ENCODE data around the gene AMHR2. TPM values are rescaled to one million over a fixed set of nuclear protein-coding genes. Genes with fewer than 3 reads are reported as not detected.

The AMHR2 gene
- total RNA-seq, 4 donors from 2014 or later = 0.40 TPM; not detected in 3

- H3K4me1 ChIP-seq = peaks cover 32 to 42% of the 10 kb centered on the region in 2 donors
- no peaks in the 10 kb centered on the region for H3K9me3 ChIP-seq
- DNase-seq = peak; percentile 100
- TF ChIP-seq POLR2A (IDR thresholded peaks at IDR 0.05) = peak; percentile 56 to 98
- no peak for TF ChIP-seq CTCF (IDR thresholded peaks at IDR 0.05)
- H3K36me3 ChIP-seq = peaks cover 22 to 23% of the 10 kb centered on the region in 2 donors
- peak overlapping the region in 2 of 3 donors; percentile 45 to 66 for H3K4me3 ChIP-seq (replicated peaks in 1 of 3)
- no peaks in the 10 kb centered on the region for H3K27me3 ChIP-seq
- intact Hi-C loops (cut with DNase I) = no loop called here
- peak overlapping the region; percentile 98 to 99 (median 99) for H3K27ac ChIP-seq
- 0% methylated on average over 29 of the region's 29 CpGs for WGBS, 2 donors
Measured at GRCh38 chr12:53379389-53380103, 44.1 kb upstream of the AMHR2 start.

GRCh38 chr12:53380104-53380793 lies 43.4 kb upstream of the AMHR2 start, which contains the start of gene SP1:
Gene SP1, plus strand, starts transcription at chr12:53380176. Its CDS starts 116 bp downstream, at chr12:53380292.
- no peaks in the 10 kb centered on the region for H3K9me3 ChIP-seq
- H3K4me1 ChIP-seq = peaks cover 34 to 49% of the 10 kb centered on the region in 2 donors
- DNase-seq = peak; percentile 91 to 92
- intact Hi-C loops (cut with DNase I) = no loop called here
- H3K27ac ChIP-seq = peak within 1 kb of the TSS; percentile 98 to 99 (median 99)
- H3K27me3 ChIP-seq = no peaks in the 10 kb centered on the region
- WGBS, 2 donors = 0 to 1% methylated on average over 18 to 25 of the region's 71 CpGs
- peaks cover 28 to 29% of the 10 kb centered on the region in 2 donors for H3K36me3 ChIP-seq
- peak in 1 of 2 donors; percentile 50 for TF ChIP-seq POLR2A (IDR thresholded peaks at IDR 0.05)
- no peak for TF ChIP-seq CTCF (IDR thresholded peaks at IDR 0.05)
- H3K4me3 ChIP-seq (replicated peaks in 1 of 3) = peak within 1 kb of the TSS in 2 of 3 donors; percentile 48 to 66

- no peak for DNase-seq
- no peaks in the 10 kb centered on the region for H3K9me3 ChIP-seq
- intact Hi-C loops (cut with DNase I) = no loop called here
- TF ChIP-seq POLR2A (IDR thresholded peaks at IDR 0.05) = no peak
- no peak for TF ChIP-seq CTCF (IDR thresholded peaks at IDR 0.05)
- WGBS, 2 donors = 13 to 15% methylated on average over 21 of the region's 21 CpGs
- H3K4me1 ChIP-seq = peaks cover 38 to 57% of the 10 kb centered on the region in 2 donors
- H3K27ac ChIP-seq = peak overlapping the region; percentile 48 to 84 (median 74)
- H3K4me3 ChIP-seq (replicated peaks in 1 of 3) = peak overlapping the region in 2 of 3 donors; percentile 4 to 35
- H3K27me3 ChIP-seq = no peaks in the 10 kb centered on the region
- H3K36me3 ChIP-seq = peaks cover 28 to 29% of the 10 kb centered on the region in 2 donors
Measured at GRCh38 chr12:53380794-53381730, 42.6 kb upstream of the AMHR2 start.

GRCh38 chr12:53381731-53382630 lies 41.7 kb upstream of the AMHR2 start:
- TF ChIP-seq POLR2A (IDR thresholded peaks at IDR 0.05) (no peak), CTCF (IDR thresholded peaks at IDR 0.05) (peak in 5 of 6 experiments; percentile 9 to 41 (median 32))
- WGBS, 2 donors = 38 to 44% methylated on average over 7 to 8 of the region's 9 CpGs
- H3K9me3 ChIP-seq = no peaks in the 10 kb centered on the region
- H3K27me3 ChIP-seq = no peaks in the 10 kb centered on the region
- H3K36me3 ChIP-seq = peaks cover 28 to 29% of the 10 kb centered on the region in 2 donors
- intact Hi-C loops (cut with DNase I) = no loop called here
- H3K4me1 ChIP-seq = peaks cover 43 to 59% of the 10 kb centered on the region in 2 donors
- H3K4me3 ChIP-seq (replicated peaks in 1 of 3) = no peak overlapping the region
- DNase-seq = peak; percentile 76 to 77
- H3K27ac ChIP-seq = peak overlapping the region; percentile 48 to 84 (median 74)
